Endodermal cell (in vitro differentiated cells): ENCODE data around the gene BLVRA. TPM values are rescaled to one million over a fixed set of nuclear protein-coding genes. Genes with fewer than 3 reads are reported as not detected.

Source experiments
- DNase-seq: peaks from one replicate; pipeline ENCODE4 v3.0.0-alpha.2; 2017
- H3K27ac ChIP-seq: 2 replicates; pipeline ENCODE4 v1.5.1; 2013; ENCODE audit warnings: mild to moderate bottlenecking, low read depth, low read length, moderate library complexity
- H3K27me3 ChIP-seq: 2 replicates; pipeline ENCODE4 v1.6.1; 2013; ENCODE audit warnings: mild to moderate bottlenecking, low read length, moderate library complexity; ENCODE audit not compliant: insufficient read depth, control insufficient read depth, poor library complexity, severe bottlenecking
- H3K36me3 ChIP-seq: 2 replicates; pipeline ENCODE4 v1.7.0; 2013; ENCODE audit warnings: mild to moderate bottlenecking, low read length, moderate library complexity; ENCODE audit not compliant: control insufficient read depth, insufficient read depth
- H3K4me1 ChIP-seq: one replicate; pipeline ENCODE4 v1.7.0; 2013; ENCODE audit warnings: low read length; ENCODE audit not compliant: control insufficient read depth, insufficient read depth
- H3K4me3 ChIP-seq: 2 replicates; pipeline ENCODE4 v1.5.1; 2013; ENCODE audit warnings: mild to moderate bottlenecking, low read length, moderate library complexity
- H3K9ac ChIP-seq: 2 replicates; pipeline ENCODE4 v1.6.1; 2013; ENCODE audit warnings: mild to moderate bottlenecking, low read length, moderate library complexity; ENCODE audit not compliant: poor library complexity, severe bottlenecking; ENCODE audit errors: extremely low read depth
- H3K9me3 ChIP-seq: 2 replicates; pipeline ENCODE4 v1.6.1; 2013; ENCODE audit warnings: mild to moderate bottlenecking, low read length, moderate library complexity; ENCODE audit not compliant: control insufficient read depth
- H3K27ac Mint-ChIP-seq: 2 replicates; pipeline ENCODE4 v1.8.0; 2020; ENCODE audit warnings: mixed read lengths
- H3K27me3 Mint-ChIP-seq: 2 replicates; pipeline ENCODE4 v1.8.0; 2021; ENCODE audit warnings: mild to moderate bottlenecking, mixed read lengths; ENCODE audit not compliant: insufficient read depth
- H3K36me3 Mint-ChIP-seq: 2 replicates; pipeline ENCODE4 v1.8.0; 2020; ENCODE audit warnings: low read depth, mixed read lengths
- H3K4me1 Mint-ChIP-seq: 2 replicates; pipeline ENCODE4 v1.8.0; 2020; ENCODE audit warnings: mixed read lengths
- H3K4me3 Mint-ChIP-seq: 2 replicates; pipeline ENCODE4 v1.8.0; 2020; ENCODE audit warnings: mild to moderate bottlenecking, moderate library complexity, mixed read lengths
- H3K9me3 Mint-ChIP-seq: 2 replicates; pipeline ENCODE4 v1.8.0; 2020; ENCODE audit warnings: mild to moderate bottlenecking, mixed read lengths
- WGBS, 2 experiments: methylation state at CpG; one replicate each; pipeline versions ENCODE4 v1.1.5 to v1.1.7; 2013; ENCODE audit warnings: missing lambda C conversion rate in 2 of 2, mixed read lengths in 1 of 2; ENCODE audit not compliant: insufficient coverage in 1 of 2, insufficient read length in 1 of 2; 5-methylcytosine and 5-hydroxymethylcytosine counted together
- total RNA-seq, 2 donors: library from RNA; stranded (reverse); fragmentation: NEBNext Ultra II Directional in 1 of 2; extraction: Animal tissue kit (Norgen Biotek cat#: 25700) in 1 of 2; gene quantifications; 2 replicates in 1 of 2; 3 replicates in 1 of 2; pipeline ENCODE4 v1.2.1, GENCODE V29; 2021
- TF ChIP-seq, protein P1 (sequence below): fragments of 200-600 bp; sonication (generic); conservative IDR thresholded peaks from 2 replicates; pipeline ENCODE4 v1.5.0; 2021; ENCODE audit warnings: antibody characterized with exemption, mild to moderate bottlenecking

BLVRA gene
- total RNA-seq, 2 donors from 2014 or later, result 32.0 to 41.2 TPM

DNA sequence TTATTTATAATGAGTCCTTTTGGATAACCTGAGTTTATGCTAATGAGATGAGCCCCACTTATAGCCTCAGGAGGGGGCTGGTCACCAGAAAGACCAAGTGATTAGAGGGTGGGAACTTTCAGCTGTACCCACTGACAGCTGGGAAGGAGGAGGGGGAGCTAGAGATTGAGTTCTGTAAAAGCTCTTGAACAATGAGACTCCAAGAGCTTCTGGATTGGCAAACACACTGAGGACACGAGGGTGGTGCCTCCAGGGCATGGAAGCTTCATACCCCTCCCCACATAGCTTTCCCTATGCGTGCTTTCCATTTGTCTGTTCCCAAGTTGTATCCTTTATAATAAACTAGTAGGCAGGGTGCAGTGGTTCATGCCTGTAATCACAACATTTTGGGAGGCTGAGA is 90.6 kb downstream of the BLVRA start:
- no peak overlapping the region for H3K4me3 Mint-ChIP-seq
- 82 to 88% methylated on average over 1 to 2 of the region's 2 CpGs for WGBS, 2 experiments
- H3K4me1 Mint-ChIP-seq, result no peaks in the 10 kb centered on the region

DNA sequence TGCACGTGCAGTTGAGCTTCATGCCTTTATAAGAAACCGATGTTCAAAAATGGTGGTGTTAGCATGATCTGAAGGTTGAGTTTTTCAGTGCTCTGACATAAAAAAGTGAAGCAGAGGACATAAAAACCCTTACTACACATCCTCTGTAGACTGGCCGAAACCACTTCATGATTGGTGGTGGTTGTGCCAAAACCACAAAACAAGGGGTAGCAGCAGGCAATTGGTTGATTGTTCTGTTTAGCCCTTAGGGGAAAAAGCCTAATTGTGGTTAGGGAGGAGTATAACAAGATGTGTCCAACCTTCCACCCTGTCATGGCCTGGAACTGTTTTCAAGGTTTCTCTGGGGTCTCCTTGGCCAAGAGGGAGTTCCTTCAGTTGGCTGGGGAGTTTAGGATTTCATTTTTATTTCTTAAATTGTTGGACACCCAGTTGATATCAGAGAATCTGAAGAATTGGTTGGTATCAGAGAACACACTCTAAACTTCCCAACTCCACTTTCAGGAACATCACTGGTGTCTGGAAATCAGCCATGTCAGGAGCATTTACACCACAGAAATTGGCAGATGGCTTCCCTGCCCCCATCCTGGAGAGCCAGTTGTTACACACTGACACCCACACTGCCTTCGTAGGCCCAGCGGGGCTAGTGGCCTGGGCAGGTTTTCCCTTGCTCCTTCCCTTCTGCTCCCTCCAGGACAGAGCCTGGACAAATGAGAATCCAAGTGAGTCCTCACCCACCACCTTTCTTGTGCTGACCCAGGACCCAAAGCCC is 92.1 kb downstream of the BLVRA start:
- TF ChIP-seq, protein P1, sequence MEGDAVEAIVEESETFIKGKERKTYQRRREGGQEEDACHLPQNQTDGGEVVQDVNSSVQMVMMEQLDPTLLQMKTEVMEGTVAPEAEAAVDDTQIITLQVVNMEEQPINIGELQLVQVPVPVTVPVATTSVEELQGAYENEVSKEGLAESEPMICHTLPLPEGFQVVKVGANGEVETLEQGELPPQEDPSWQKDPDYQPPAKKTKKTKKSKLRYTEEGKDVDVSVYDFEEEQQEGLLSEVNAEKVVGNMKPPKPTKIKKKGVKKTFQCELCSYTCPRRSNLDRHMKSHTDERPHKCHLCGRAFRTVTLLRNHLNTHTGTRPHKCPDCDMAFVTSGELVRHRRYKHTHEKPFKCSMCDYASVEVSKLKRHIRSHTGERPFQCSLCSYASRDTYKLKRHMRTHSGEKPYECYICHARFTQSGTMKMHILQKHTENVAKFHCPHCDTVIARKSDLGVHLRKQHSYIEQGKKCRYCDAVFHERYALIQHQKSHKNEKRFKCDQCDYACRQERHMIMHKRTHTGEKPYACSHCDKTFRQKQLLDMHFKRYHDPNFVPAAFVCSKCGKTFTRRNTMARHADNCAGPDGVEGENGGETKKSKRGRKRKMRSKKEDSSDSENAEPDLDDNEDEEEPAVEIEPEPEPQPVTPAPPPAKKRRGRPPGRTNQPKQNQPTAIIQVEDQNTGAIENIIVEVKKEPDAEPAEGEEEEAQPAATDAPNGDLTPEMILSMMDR, result no peak
- Histone ChIP-seq H3K4me3 (no peak overlapping the region), H3K4me1 (no peaks in the 10 kb centered on the region), H3K27me3 (no peaks in the 10 kb centered on the region), H3K36me3 (no peaks in the 10 kb centered on the region), H3K9ac (no peak overlapping the region), H3K27ac (no peak overlapping the region), H3K9me3 (no peaks in the 10 kb centered on the region)
- 90 to 100% methylated on average over 2 to 5 of the region's 5 CpGs for WGBS, 2 experiments
- no peaks in the 10 kb centered on the region for H3K9me3 Mint-ChIP-seq
- H3K36me3 Mint-ChIP-seq, result no peaks in the 10 kb centered on the region
- H3K4me1 Mint-ChIP-seq, result no peaks in the 10 kb centered on the region
- H3K27ac Mint-ChIP-seq, result no peak overlapping the region
- peaks cover 2% of the 10 kb centered on the region for H3K27me3 Mint-ChIP-seq
- DNase-seq, result no peak
- H3K4me3 Mint-ChIP-seq, result no peak overlapping the region

More for the DNA sequence above, 90.6 kb downstream of the BLVRA start:
- no peaks in the 10 kb centered on the region for H3K9me3 ChIP-seq
- Mint-ChIP-seq H3K36me3 (no peaks in the 10 kb centered on the region), H3K9me3 (no peaks in the 10 kb centered on the region), H3K27ac (no peak overlapping the region), H3K27me3 (no peaks in the 10 kb centered on the region)
- no peak overlapping the region for H3K4me3 ChIP-seq
- no peak overlapping the region for H3K9ac ChIP-seq
- no peaks in the 10 kb centered on the region for H3K27me3 ChIP-seq
- no peak overlapping the region for H3K27ac ChIP-seq
- TF ChIP-seq, protein P1, result no peak
- no peaks in the 10 kb centered on the region for H3K36me3 ChIP-seq
- H3K4me1 ChIP-seq, result no peaks in the 10 kb centered on the region
- DNase-seq, result no peak

DNA sequence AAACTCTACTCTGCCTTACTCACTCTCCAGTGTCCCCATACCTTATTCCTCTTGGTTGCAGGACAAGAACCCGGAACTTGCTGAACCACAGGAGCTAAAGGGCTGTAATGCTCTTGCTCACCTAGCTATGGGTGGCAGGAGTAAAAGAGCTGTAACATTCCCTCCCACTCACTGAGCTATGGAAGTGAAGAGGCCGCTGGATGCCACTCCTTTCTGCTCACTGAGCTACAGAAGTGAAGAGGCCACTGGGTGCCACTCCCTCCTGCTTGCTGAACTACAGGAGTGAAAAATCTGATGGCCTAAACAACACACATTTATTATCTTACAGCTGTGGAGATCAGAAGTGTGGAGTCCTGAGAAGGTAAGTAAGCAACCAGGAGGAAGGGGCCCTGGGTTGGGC is 93.3 kb downstream of the BLVRA start:
- H3K4me3 ChIP-seq, result no peak overlapping the region
- H3K9me3 ChIP-seq, result no peaks in the 10 kb centered on the region
- no peaks in the 10 kb centered on the region for H3K4me1 ChIP-seq
- H3K27me3 Mint-ChIP-seq, result peaks cover 2% of the 10 kb centered on the region
- DNase-seq, result no peak
- 90% methylated on average over 2 of the region's 2 CpGs; no CpG with 5 or more reads in 1 of the 2 experiments for WGBS, 2 experiments
- no peak overlapping the region for H3K27ac Mint-ChIP-seq
- no peak overlapping the region for H3K27ac ChIP-seq
- no peaks in the 10 kb centered on the region for H3K9me3 Mint-ChIP-seq
- no peaks in the 10 kb centered on the region for H3K4me1 Mint-ChIP-seq
- H3K9ac ChIP-seq, result no peak overlapping the region
- TF ChIP-seq, protein P1, result no peak
- H3K4me3 Mint-ChIP-seq, result no peak overlapping the region
- H3K36me3 Mint-ChIP-seq, result no peaks in the 10 kb centered on the region
- H3K36me3 ChIP-seq, result no peaks in the 10 kb centered on the region
- H3K27me3 ChIP-seq, result no peaks in the 10 kb centered on the region
